HG03060 (cell line): ENCODE results near the gene ALK.

Experiments
- ATAC-seq: cut with Tn5 transposase; IDR thresholded peaks from one replicate; pipeline ENCODE4 v1.9.1; 2021; ENCODE audit warnings: low read depth, moderate number of reproducible peaks; ENCODE audit not compliant: unreplicated experiment

Gene ALK

GRCh38 chr2:29725610-29726009, 195.8 kb downstream of the ALK start:
- ATAC-seq, result no peak

GRCh38 chr2:29724282-29724681, 197.1 kb downstream of the ALK start:
- no peak for ATAC-seq

- ATAC-seq, result peak; percentile 94
Observed at GRCh38 chr2:29723255-29724001, 198.0 kb downstream of the ALK start.

GRCh38 chr2:29719639-29720038, 201.7 kb downstream of the ALK start:
- ATAC-seq, result no peak

GRCh38 chr2:29718076-29718686, 203.2 kb downstream of the ALK start:
- ATAC-seq, result no peak

GRCh38 chr2:29715655-29716054, 205.7 kb downstream of the ALK start:
- ATAC-seq, result no peak

GRCh38 chr2:29714333-29714732, 207.1 kb downstream of the ALK start:
- ATAC-seq, result no peak

GRCh38 chr2:29706171-29706720, 215.1 kb downstream of the ALK start:
- ATAC-seq, result no peak

- no peak for ATAC-seq
Observed at GRCh38 chr2:29705616-29706015, 215.8 kb downstream of the ALK start.

GRCh38 chr2:29703336-29703735, 218.1 kb downstream of the ALK start:
- ATAC-seq, result no peak

GRCh38 chr2:29702276-29702675, 219.1 kb downstream of the ALK start:
- ATAC-seq, result no peak

GRCh38 chr2:29700560-29700959, 220.8 kb downstream of the ALK start:
- ATAC-seq, result no peak

GRCh38 chr2:29699045-29699444, 222.3 kb downstream of the ALK start:
- ATAC-seq, result no peak

GRCh38 chr2:29698216-29698615, 223.2 kb downstream of the ALK start:
- ATAC-seq, result no peak

GRCh38 chr2:29697715-29698114, 223.7 kb downstream of the ALK start:
- no peak for ATAC-seq

GRCh38 chr2:29697181-29697580, 224.2 kb downstream of the ALK start:
- ATAC-seq, result no peak

GRCh38 chr2:29694741-29695140, 226.6 kb downstream of the ALK start:
- no peak for ATAC-seq

GRCh38 chr2:29691391-29691950, 229.9 kb downstream of the ALK start:
- ATAC-seq, result no peak

- ATAC-seq, result no peak
Observed at GRCh38 chr2:29689666-29690065, 231.7 kb downstream of the ALK start.

GRCh38 chr2:29688429-29688828, 233.0 kb downstream of the ALK start:
- ATAC-seq, result no peak

- no peak for ATAC-seq
Observed at GRCh38 chr2:29687121-29687520, 234.3 kb downstream of the ALK start.
